ENCODE measurements around the gene SH3BP2.

Gene SH3BP2

GRCh38 chr4:2837904-2838496 lies 45.1 kb downstream of the SH3BP2 start:
- TF ChIP-seq SPI1 (IDR thresholded peaks at IDR 0.05; ENCODE audit: low read depth, low read length) (peak; percentile 23; the same call in 1 of the 2 replicates), POLR2AphosphoS5 (IDR thresholded peaks at IDR 0.05; ENCODE audit: low read depth, low read length) (no peak)
- DNase-seq (ENCODE audit: insufficient read length, low spot score) (no peak), FAIRE-seq (peak; percentile 91)

GRCh38 chr4:2839060-2839459 lies 46.2 kb downstream of the SH3BP2 start:
- TF ChIP-seq PAX5 (IDR thresholded peaks at IDR 0.05; ENCODE audit: insufficient read depth, low read length, severe bottlenecking): no peak
- no peak for TF ChIP-seq TAF1 (IDR thresholded peaks at IDR 0.05; ENCODE audit: low read depth, low read length)
- no peak for TF ChIP-seq POU2F2 (IDR thresholded peaks at IDR 0.05; ENCODE audit: low read depth, low read length)
- no peak for TF ChIP-seq POLR2A (IDR thresholded peaks at IDR 0.05; ENCODE audit: low read depth, low read length)
- DNase-seq (ENCODE audit: insufficient read length, low spot score) (no peak), FAIRE-seq (no peak)

- FAIRE-seq: no peak
- no peak for DNase-seq (ENCODE audit: insufficient read length, low spot score)
- TF ChIP-seq POLR2AphosphoS5 (IDR thresholded peaks at IDR 0.05; ENCODE audit: low read depth, low read length) (no peak), PAX5 (IDR thresholded peaks at IDR 0.05; ENCODE audit: insufficient read depth, low read length, severe bottlenecking) (no peak), POU2F2 (IDR thresholded peaks at IDR 0.05; ENCODE audit: low read depth, low read length) (no peak), POLR2A (IDR thresholded peaks at IDR 0.05; ENCODE audit: low read depth, low read length) (no peak), TAF1 (IDR thresholded peaks at IDR 0.05; ENCODE audit: low read depth, low read length) (no peak), SPI1 (IDR thresholded peaks at IDR 0.05; ENCODE audit: low read depth, low read length) (no peak)
These were observed 49.9 kb downstream of the SH3BP2 start for GRCh38 chr4:2842687-2843262.

- FAIRE-seq (peak; percentile 99), DNase-seq (ENCODE audit: insufficient read length, low spot score) (peak; percentile 95)
- TF ChIP-seq PAX5 (IDR thresholded peaks at IDR 0.05; ENCODE audit: insufficient read depth, low read length, severe bottlenecking) (no peak), POLR2AphosphoS5 (IDR thresholded peaks at IDR 0.05; ENCODE audit: low read depth, low read length) (peak; percentile 57), POU2F2 (IDR thresholded peaks at IDR 0.05; ENCODE audit: low read depth, low read length) (no peak), SPI1 (IDR thresholded peaks at IDR 0.05; ENCODE audit: low read depth, low read length) (no peak)
These were observed 50.5 kb downstream of the SH3BP2 start, which contains the start of gene ADD1 for GRCh38 chr4:2843263-2843940. ADD1 (plus strand) TSS chr4:2843844; CDS start chr4:2875916, 32,072 bp downstream.

GRCh38 chr4:2843941-2844584 lies 51.2 kb downstream of the SH3BP2 start:
- FAIRE-seq: no peak

GRCh38 chr4:2846172-2846571 lies 53.3 kb downstream of the SH3BP2 start:
- FAIRE-seq (no peak), DNase-seq (ENCODE audit: insufficient read length, low spot score) (no peak)
- TF ChIP-seq PAX5 (IDR thresholded peaks at IDR 0.05; ENCODE audit: insufficient read depth, low read length, severe bottlenecking): no peak
- TF ChIP-seq TAF1 (IDR thresholded peaks at IDR 0.05; ENCODE audit: low read depth, low read length): no peak
- TF ChIP-seq POU2F2 (IDR thresholded peaks at IDR 0.05; ENCODE audit: low read depth, low read length): no peak
- TF ChIP-seq SPI1 (IDR thresholded peaks at IDR 0.05; ENCODE audit: low read depth, low read length): no peak
- no peak for TF ChIP-seq POLR2AphosphoS5 (IDR thresholded peaks at IDR 0.05; ENCODE audit: low read depth, low read length)
- no peak for TF ChIP-seq POLR2A (IDR thresholded peaks at IDR 0.05; ENCODE audit: low read depth, low read length)

More at GRCh38 chr4:2843941-2844584, 51.2 kb downstream of the SH3BP2 start:
- TF ChIP-seq POU2F2 (IDR thresholded peaks at IDR 0.05; ENCODE audit: low read depth, low read length) (0 out of 2 replicates have a peak, but pooled peaks have one; percentile 46), POLR2AphosphoS5 (IDR thresholded peaks at IDR 0.05; ENCODE audit: low read depth, low read length) (no peak)
- DNase-seq (ENCODE audit: insufficient read length, low spot score): no peak

- TF ChIP-seq TAF1 (IDR thresholded peaks at IDR 0.05; ENCODE audit: low read depth, low read length) (no peak), POLR2AphosphoS5 (IDR thresholded peaks at IDR 0.05; ENCODE audit: low read depth, low read length) (no peak), POLR2A (IDR thresholded peaks at IDR 0.05; ENCODE audit: low read depth, low read length) (no peak), POU2F2 (IDR thresholded peaks at IDR 0.05; ENCODE audit: low read depth, low read length) (no peak), PAX5 (IDR thresholded peaks at IDR 0.05; ENCODE audit: insufficient read depth, low read length, severe bottlenecking) (no peak), SPI1 (IDR thresholded peaks at IDR 0.05; ENCODE audit: low read depth, low read length) (no peak)
- DNase-seq (ENCODE audit: insufficient read length, low spot score): no peak
- peak; percentile 73 for FAIRE-seq
These were observed 54.5 kb downstream of the SH3BP2 start for GRCh38 chr4:2847302-2847871.

GRCh38 chr4:2848449-2848848 lies 55.6 kb downstream of the SH3BP2 start:
- no peak for FAIRE-seq
- TF ChIP-seq TAF1 (IDR thresholded peaks at IDR 0.05; ENCODE audit: low read depth, low read length): no peak
- TF ChIP-seq SPI1 (IDR thresholded peaks at IDR 0.05; ENCODE audit: low read depth, low read length): no peak
- no peak for TF ChIP-seq POLR2A (IDR thresholded peaks at IDR 0.05; ENCODE audit: low read depth, low read length)
- TF ChIP-seq POLR2AphosphoS5 (IDR thresholded peaks at IDR 0.05; ENCODE audit: low read depth, low read length): no peak
- no peak for TF ChIP-seq POU2F2 (IDR thresholded peaks at IDR 0.05; ENCODE audit: low read depth, low read length)
- TF ChIP-seq PAX5 (IDR thresholded peaks at IDR 0.05; ENCODE audit: insufficient read depth, low read length, severe bottlenecking): no peak
- no peak for DNase-seq (ENCODE audit: insufficient read length, low spot score)
